ENCODE measurements around the gene PGLYRP3. TPM values are rescaled to one million over a fixed set of nuclear protein-coding genes. Genes with fewer than 3 reads are reported as not detected.

The PGLYRP3 gene
- total and polyA plus RNA-seq, 4 donors: not detected

DNA sequence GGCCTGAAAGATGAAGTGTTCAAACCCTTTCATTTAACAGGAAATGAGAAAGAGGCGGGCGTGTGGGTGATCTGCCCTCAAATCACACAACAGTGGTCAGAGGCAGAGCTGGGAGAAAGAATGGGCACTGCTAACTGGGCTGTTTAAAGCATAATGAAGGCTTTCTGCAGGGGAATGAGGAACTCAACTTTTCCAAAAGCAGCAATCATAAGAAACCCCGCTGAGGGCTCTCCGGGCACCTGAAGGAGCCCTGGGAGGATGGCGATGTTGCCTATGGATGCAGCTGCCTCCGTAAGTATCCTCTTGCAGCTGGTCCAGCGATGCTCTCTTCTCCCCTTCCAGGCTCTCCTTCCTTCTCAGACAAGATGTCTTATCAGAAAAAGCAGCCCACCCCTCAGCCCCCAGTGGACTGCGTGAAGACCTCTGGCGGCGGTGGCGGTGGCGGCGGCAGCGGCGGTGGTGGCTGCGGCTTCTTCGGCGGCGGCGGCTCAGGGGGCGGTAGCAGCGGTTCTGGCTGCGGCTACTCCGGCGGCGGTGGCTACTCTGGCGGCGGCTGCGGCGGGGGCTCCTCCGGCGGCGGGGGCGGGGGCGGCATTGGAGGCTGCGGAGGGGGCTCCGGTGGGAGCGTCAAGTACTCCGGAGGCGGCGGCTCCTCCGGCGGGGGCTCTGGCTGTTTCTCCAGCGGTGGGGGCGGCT, 52.0 kb downstream of the PGLYRP3 start:
- no peak overlapping the region for H3K27ac ChIP-seq (ENCODE audit: low read depth in 1 of 2, low read length in 2 of 2)
- intact Hi-C loops (cut with DNase I): no loop called here

DNA sequence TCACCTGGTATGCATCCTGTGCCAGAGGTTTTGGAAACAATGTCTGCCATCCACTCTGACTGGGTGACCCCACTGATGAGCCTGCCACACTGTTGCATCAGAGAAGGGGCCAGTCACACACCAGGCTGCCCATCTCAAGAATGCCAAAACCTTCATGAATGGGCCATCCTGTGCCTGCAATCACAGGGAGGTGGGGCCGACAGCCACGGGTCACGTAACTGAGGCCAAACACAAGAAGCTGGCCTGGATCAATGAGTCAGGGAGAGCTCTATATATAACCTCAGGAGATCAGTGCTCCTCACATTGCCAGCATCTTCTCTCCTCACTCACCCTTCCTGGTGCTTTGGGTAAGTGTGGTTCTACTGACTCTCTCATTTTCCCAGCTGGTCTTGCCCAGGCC, 53.4 kb downstream of the PGLYRP3 start, which contains the start of gene LORICRIN:
Gene LORICRIN (plus strand): TSS at position 301 of the 400 bp plus-strand sequence. CDS start 1,263 bp downstream, outside the sequence.
- ATAC-seq (ENCODE audit: low FRiP score): peak; percentile 36

More for the DNA sequence above, 52.0 kb downstream of the PGLYRP3 start:
- peak overlapping the region; percentile 54 to 56 for H3K4me3 ChIP-seq (ENCODE audit: low read length in 2 of 2)
- no peaks in the 10 kb centered on the region for H3K36me3 ChIP-seq (ENCODE audit: control insufficient read depth in 1 of 2, insufficient read depth in 2 of 2, low read length in 1 of 2)
- no peaks in the 10 kb centered on the region for H3K9me3 ChIP-seq (ENCODE audit: control insufficient read depth, low read length)
- no peaks in the 10 kb centered on the region for H3K27me3 ChIP-seq (ENCODE audit: control insufficient read depth in 1 of 2, insufficient read depth in 2 of 2, low read length in 1 of 2)
- ATAC-seq (ENCODE audit: low FRiP score): no peak
- H3K4me1 ChIP-seq (ENCODE audit: control insufficient read depth in 1 of 2, insufficient read depth in 2 of 2, low read length in 2 of 2): no peaks in the 10 kb centered on the region
- WGBS, 2 donors: 7 to 10% methylated on average over 34 to 45 of the region's 45 CpGs
- peak; percentile 45 to 79 for DNase-seq

DNA sequence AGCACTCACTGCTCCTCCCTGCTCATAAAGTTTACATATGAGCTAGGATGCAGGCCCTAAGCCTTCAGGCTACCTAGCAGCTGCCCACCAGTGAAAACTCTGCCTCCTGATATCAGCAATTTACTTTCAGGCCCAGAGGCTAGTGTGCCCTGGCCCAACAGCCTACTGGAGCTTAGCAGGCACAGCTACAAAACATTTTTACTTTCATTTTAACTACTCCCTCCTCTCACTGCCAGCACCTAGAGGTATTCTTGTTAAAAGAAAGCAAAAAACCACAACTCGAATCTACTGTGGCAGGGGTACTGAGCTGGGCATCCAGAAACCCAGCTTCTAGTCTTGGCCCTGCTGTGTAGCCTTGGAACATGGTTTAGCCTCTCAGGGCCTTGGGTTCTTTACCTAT, 59.1 kb downstream of the PGLYRP3 start:
- no peak for ATAC-seq (ENCODE audit: low FRiP score)
- peaks cover 0 to 1% of the 10 kb centered on the region in 2 donors for H3K27me3 ChIP-seq (ENCODE audit: control insufficient read depth in 1 of 2, insufficient read depth in 2 of 2, low read length in 1 of 2)
- no peak overlapping the region for H3K4me3 ChIP-seq (ENCODE audit: low read length in 2 of 2)
- no peak overlapping the region for H3K27ac ChIP-seq (ENCODE audit: low read depth in 1 of 2, low read length in 2 of 2)
- no peaks in the 10 kb centered on the region for H3K4me1 ChIP-seq (ENCODE audit: control insufficient read depth in 1 of 2, insufficient read depth in 2 of 2, low read length in 2 of 2)
- 42 to 46% methylated on average over 1 of the region's 1 CpG for WGBS, 2 donors
- no peaks in the 10 kb centered on the region for H3K9me3 ChIP-seq (ENCODE audit: control insufficient read depth, low read length)
- DNase-seq: no peak
- H3K36me3 ChIP-seq (ENCODE audit: control insufficient read depth in 1 of 2, insufficient read depth in 2 of 2, low read length in 1 of 2): no peaks in the 10 kb centered on the region
- intact Hi-C loops (cut with DNase I): no loop called here

More for the DNA sequence above, 53.4 kb downstream of the PGLYRP3 start, which contains the start of gene LORICRIN:
- intact Hi-C loops (cut with DNase I): no loop called here
- Histone ChIP-seq H3K27me3 (ENCODE audit: control insufficient read depth in 1 of 2, insufficient read depth in 2 of 2, low read length in 1 of 2) (no peaks in the 10 kb centered on the region), H3K9me3 (ENCODE audit: control insufficient read depth, low read length) (no peaks in the 10 kb centered on the region), H3K4me3 (ENCODE audit: low read length in 2 of 2) (no peak within 1 kb of the TSS), H3K27ac (ENCODE audit: low read depth in 1 of 2, low read length in 2 of 2) (no peak within 1 kb of the TSS), H3K4me1 (ENCODE audit: control insufficient read depth in 1 of 2, insufficient read depth in 2 of 2, low read length in 2 of 2) (no peaks in the 10 kb centered on the region), H3K36me3 (ENCODE audit: control insufficient read depth in 1 of 2, insufficient read depth in 2 of 2, low read length in 1 of 2) (no peaks in the 10 kb centered on the region)
- WGBS, 2 donors: 87 to 91% methylated on average over 3 of the region's 3 CpGs
- DNase-seq: no peak

DNA sequence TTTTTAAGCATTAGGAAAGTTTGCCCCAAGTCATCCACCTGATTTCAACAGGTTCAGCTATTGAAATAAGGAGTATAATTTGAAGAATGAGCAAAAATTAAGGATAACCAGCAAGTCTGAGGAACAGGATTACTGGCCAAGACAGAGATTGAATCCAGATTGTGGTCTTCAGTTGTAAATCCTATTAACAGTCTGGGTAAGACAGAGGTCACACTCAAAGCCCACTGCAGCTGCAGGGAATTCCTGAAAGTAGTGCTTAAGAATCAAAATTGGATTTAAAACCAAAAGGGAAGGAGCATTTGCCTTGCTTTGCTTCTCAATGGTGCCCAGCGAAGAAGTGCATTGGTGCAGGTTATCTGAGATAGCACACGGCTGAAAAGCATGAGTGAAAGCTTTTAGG, 59.7 kb downstream of the PGLYRP3 start:
- 45 to 91% methylated on average over 2 of the region's 2 CpGs for WGBS, 2 donors
- no peak for DNase-seq
- no peaks in the 10 kb centered on the region for H3K36me3 ChIP-seq (ENCODE audit: control insufficient read depth in 1 of 2, insufficient read depth in 2 of 2, low read length in 1 of 2)
- intact Hi-C loops (cut with DNase I): no loop called here
- no peak overlapping the region for H3K27ac ChIP-seq (ENCODE audit: low read depth in 1 of 2, low read length in 2 of 2)
- no peak for ATAC-seq (ENCODE audit: low FRiP score)
- H3K4me1 ChIP-seq (ENCODE audit: control insufficient read depth in 1 of 2, insufficient read depth in 2 of 2, low read length in 2 of 2): no peaks in the 10 kb centered on the region
- H3K27me3 ChIP-seq (ENCODE audit: control insufficient read depth in 1 of 2, insufficient read depth in 2 of 2, low read length in 1 of 2): peaks cover 0 to 1% of the 10 kb centered on the region in 2 donors
- no peak overlapping the region for H3K4me3 ChIP-seq (ENCODE audit: low read length in 2 of 2)
- no peaks in the 10 kb centered on the region for H3K9me3 ChIP-seq (ENCODE audit: control insufficient read depth, low read length)

DNA sequence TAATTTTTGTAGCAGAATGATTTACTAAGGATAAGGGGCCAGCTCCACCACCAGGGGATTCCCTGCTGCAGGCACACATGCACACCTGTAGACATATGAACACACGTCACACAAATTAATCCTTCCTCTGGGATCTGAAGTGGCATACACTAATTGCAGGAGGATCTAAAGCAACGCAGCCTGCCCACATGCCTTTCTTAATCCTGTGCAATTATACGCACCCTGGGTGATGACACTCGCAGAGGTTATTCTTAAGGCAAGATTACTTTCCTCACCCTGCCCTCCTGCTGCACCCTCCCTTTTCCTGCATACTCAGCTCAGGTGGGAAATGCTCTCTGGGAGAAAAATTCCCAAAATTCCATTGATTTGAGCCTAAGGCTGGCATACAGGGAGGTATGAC, 60.8 kb downstream of the PGLYRP3 start:
- Histone ChIP-seq H3K36me3 (ENCODE audit: control insufficient read depth in 1 of 2, insufficient read depth in 2 of 2, low read length in 1 of 2) (no peaks in the 10 kb centered on the region), H3K27me3 (ENCODE audit: control insufficient read depth in 1 of 2, insufficient read depth in 2 of 2, low read length in 1 of 2) (peaks cover 0 to 2% of the 10 kb centered on the region in 2 donors), H3K27ac (ENCODE audit: low read depth in 1 of 2, low read length in 2 of 2) (no peak overlapping the region), H3K4me3 (ENCODE audit: low read length in 2 of 2) (no peak overlapping the region), H3K9me3 (ENCODE audit: control insufficient read depth, low read length) (no peaks in the 10 kb centered on the region), H3K4me1 (ENCODE audit: control insufficient read depth in 1 of 2, insufficient read depth in 2 of 2, low read length in 2 of 2) (no peaks in the 10 kb centered on the region)
- DNase-seq (no peak), ATAC-seq (ENCODE audit: low FRiP score) (no peak)
- intact Hi-C loops (cut with DNase I): no loop called here
- WGBS, 2 donors: 82 to 92% methylated on average over 4 of the region's 4 CpGs

DNA sequence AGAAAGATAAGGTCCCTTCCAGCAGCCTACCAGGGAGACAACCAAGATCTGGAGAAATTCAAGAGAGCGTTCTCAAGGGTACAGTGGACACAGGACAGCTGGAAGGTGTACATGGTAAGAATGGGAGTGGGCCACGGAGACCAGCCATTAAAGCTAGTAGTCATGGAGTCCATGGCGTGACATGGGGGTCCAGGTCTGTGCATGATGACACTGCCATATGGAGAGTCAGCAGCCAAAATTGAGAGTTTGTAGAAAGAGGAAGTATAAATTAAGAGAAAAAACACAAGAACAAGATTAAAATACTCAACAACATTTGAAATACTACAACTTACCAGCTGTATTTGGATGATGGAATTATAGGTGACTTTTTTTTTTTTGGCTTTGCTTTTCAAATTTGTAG, 61.2 kb downstream of the PGLYRP3 start:
- whole genome bisulfite sequencing, 2 donors: 83 to 92% methylated on average over 3 of the region's 3 CpGs
- peaks cover 0 to 4% of the 10 kb centered on the region in 2 donors for H3K27me3 ChIP-seq (ENCODE audit: control insufficient read depth in 1 of 2, insufficient read depth in 2 of 2, low read length in 1 of 2)
- intact Hi-C loops (cut with DNase I): no loop called here
- ATAC-seq (ENCODE audit: low FRiP score) (no peak), DNase-seq (no peak)
- H3K4me1 ChIP-seq (ENCODE audit: control insufficient read depth in 1 of 2, insufficient read depth in 2 of 2, low read length in 2 of 2): no peaks in the 10 kb centered on the region
- H3K36me3 ChIP-seq (ENCODE audit: control insufficient read depth in 1 of 2, insufficient read depth in 2 of 2, low read length in 1 of 2): no peaks in the 10 kb centered on the region
- H3K9me3 ChIP-seq (ENCODE audit: control insufficient read depth, low read length): no peaks in the 10 kb centered on the region
- H3K27ac ChIP-seq (ENCODE audit: low read depth in 1 of 2, low read length in 2 of 2): no peak overlapping the region
- no peak overlapping the region for H3K4me3 ChIP-seq (ENCODE audit: low read length in 2 of 2)

DNA sequence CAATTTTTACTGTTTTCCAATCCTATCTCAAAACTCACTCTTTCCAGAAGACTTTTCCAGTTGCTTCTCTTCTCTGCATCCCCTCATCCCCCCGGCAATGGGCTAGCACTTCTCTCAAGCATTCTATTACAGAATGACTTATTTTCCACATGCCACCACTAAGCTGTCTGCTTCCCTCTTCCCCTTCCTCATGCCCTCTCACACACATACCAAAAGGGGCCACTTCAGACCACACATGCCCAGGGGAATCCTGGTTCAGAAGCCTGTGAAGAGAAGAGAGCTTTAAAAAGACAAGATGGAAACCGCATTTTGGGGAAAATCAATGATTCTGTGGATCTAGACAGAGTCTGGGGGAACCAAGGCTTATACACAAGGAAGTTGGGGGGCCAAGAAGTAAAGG, 61.7 kb downstream of the PGLYRP3 start:
- peaks cover 0 to 5% of the 10 kb centered on the region in 2 donors for H3K27me3 ChIP-seq (ENCODE audit: control insufficient read depth in 1 of 2, insufficient read depth in 2 of 2, low read length in 1 of 2)
- no peaks in the 10 kb centered on the region for H3K9me3 ChIP-seq (ENCODE audit: control insufficient read depth, low read length)
- H3K4me3 ChIP-seq (ENCODE audit: low read length in 2 of 2): no peak overlapping the region
- H3K4me1 ChIP-seq (ENCODE audit: control insufficient read depth in 1 of 2, insufficient read depth in 2 of 2, low read length in 2 of 2): no peaks in the 10 kb centered on the region
- WGBS, 2 donors: 79 to 82% methylated on average over 2 of the region's 2 CpGs
- no peaks in the 10 kb centered on the region for H3K36me3 ChIP-seq (ENCODE audit: control insufficient read depth in 1 of 2, insufficient read depth in 2 of 2, low read length in 1 of 2)
- intact Hi-C loops (cut with DNase I): no loop called here
- ATAC-seq (ENCODE audit: low FRiP score) (no peak), DNase-seq (no peak)
- no peak overlapping the region for H3K27ac ChIP-seq (ENCODE audit: low read depth in 1 of 2, low read length in 2 of 2)

DNA sequence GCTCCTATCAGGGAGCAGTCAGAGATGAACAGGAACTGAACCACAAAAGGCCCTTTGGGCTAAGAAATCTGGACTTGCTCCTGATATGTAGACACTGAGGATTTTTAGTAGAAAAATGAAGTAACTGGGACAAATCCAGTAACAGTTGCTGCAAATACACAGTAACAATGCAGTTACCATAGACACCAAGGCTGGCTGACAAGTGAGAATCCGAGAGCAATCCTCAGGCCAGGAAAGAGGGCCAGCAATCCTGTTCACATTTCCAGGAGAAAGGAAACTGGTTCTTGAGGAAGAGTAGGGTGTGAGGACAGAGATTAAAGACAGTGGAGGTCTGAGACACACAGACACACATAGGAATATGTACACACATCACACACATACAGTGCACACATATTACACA, 62.6 kb downstream of the PGLYRP3 start:
- WGBS, 2 donors: 42 to 53% methylated on average over 1 of the region's 1 CpG
- ATAC-seq (ENCODE audit: low FRiP score) (no peak), DNase-seq (no peak)
- intact Hi-C loops (cut with DNase I): no loop called here
- Histone ChIP-seq H3K27me3 (ENCODE audit: control insufficient read depth in 1 of 2, insufficient read depth in 2 of 2, low read length in 1 of 2) (peaks cover 0 to 5% of the 10 kb centered on the region in 2 donors), H3K4me1 (ENCODE audit: control insufficient read depth in 1 of 2, insufficient read depth in 2 of 2, low read length in 2 of 2) (no peaks in the 10 kb centered on the region), H3K4me3 (ENCODE audit: low read length in 2 of 2) (no peak overlapping the region), H3K36me3 (ENCODE audit: control insufficient read depth in 1 of 2, insufficient read depth in 2 of 2, low read length in 1 of 2) (no peaks in the 10 kb centered on the region), H3K27ac (ENCODE audit: low read depth in 1 of 2, low read length in 2 of 2) (no peak overlapping the region), H3K9me3 (ENCODE audit: control insufficient read depth, low read length) (no peaks in the 10 kb centered on the region)

DNA sequence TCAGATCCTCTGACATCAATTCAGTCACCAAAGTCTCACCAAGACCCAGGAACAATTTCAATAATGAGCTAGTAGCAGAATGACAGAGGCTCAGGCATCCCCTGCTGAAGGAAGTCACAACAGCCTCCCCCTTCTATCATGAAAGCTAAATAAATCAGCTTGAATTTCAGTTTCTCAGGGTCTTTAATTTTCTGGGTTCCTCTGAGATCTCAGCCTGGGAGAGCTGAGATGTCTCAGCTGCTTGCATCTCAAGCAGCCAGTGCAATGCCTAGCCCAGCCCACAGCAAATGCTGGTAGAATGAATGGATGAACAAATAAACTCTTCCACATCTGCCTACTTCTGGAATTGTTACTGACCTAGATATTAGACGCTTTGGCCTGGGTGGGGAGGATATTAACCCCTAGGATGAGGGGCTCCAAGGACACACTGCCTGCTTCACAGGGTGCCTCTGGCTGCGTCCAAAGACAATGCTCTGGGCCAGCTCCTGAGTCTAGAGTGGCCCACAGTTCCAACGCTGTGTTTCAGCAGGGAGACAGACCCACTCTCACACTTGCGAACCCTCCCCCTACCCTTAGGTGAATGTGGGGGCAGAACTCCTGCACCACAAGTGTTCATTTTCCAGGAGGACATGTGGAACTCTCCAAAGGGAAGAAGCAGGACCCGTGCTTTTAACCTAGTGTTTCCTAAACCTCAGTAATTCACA, 64.4 kb downstream of the PGLYRP3 start:
- Histone ChIP-seq H3K9me3 (ENCODE audit: control insufficient read depth, low read length) (no peaks in the 10 kb centered on the region), H3K4me1 (ENCODE audit: control insufficient read depth in 1 of 2, insufficient read depth in 2 of 2, low read length in 2 of 2) (no peaks in the 10 kb centered on the region), H3K4me3 (ENCODE audit: low read length in 2 of 2) (no peak overlapping the region), H3K27ac (ENCODE audit: low read depth in 1 of 2, low read length in 2 of 2) (no peak overlapping the region), H3K36me3 (ENCODE audit: control insufficient read depth in 1 of 2, insufficient read depth in 2 of 2, low read length in 1 of 2) (no peaks in the 10 kb centered on the region), H3K27me3 (ENCODE audit: control insufficient read depth in 1 of 2, insufficient read depth in 2 of 2, low read length in 1 of 2) (peaks cover 0 to 5% of the 10 kb centered on the region in 2 donors)
- intact Hi-C loops (cut with DNase I): no loop called here
- no peak for DNase-seq
- 68 to 71% methylated on average over 5 of the region's 5 CpGs for WGBS, 2 donors
- ATAC-seq (ENCODE audit: low FRiP score): no peak

Data from aorta (tissue), 5 donors.